Subcutaneous adipose tissue (tissue), 4 donors: ENCODE data around the gene NUAK2. TPM values are rescaled to one million over a fixed set of nuclear protein-coding genes. Genes with fewer than 3 reads are reported as not detected.

Experiments
- small RNA-seq: library from RNA; depleted of rRNA; stranded (forward); fragments of <200 nt; gene quantifications from one replicate; pipeline ENCODE3, GENCODE V24; 2016
- total RNA-seq, 4 donors: library from RNA; depleted of rRNA; stranded (reverse); fragments of >200 nt; gene quantifications; one replicate each; pipeline ENCODE4 v1.1.0, GENCODE V29; 2016
- TF ChIP-seq, protein P1 (sequence below): fragments of 450-650 bp; IDR thresholded peaks from one replicate; pipeline ENCODE4 v1.5.1; 2016; ENCODE audit warnings: low read depth, mild to moderate bottlenecking, control low read depth, antibody characterized with exemption, moderate library complexity

NUAK2 gene
- total RNA-seq, 4 donors from 2014 or later: 0.16 to 1.7 (median 1.3) TPM

DNA sequence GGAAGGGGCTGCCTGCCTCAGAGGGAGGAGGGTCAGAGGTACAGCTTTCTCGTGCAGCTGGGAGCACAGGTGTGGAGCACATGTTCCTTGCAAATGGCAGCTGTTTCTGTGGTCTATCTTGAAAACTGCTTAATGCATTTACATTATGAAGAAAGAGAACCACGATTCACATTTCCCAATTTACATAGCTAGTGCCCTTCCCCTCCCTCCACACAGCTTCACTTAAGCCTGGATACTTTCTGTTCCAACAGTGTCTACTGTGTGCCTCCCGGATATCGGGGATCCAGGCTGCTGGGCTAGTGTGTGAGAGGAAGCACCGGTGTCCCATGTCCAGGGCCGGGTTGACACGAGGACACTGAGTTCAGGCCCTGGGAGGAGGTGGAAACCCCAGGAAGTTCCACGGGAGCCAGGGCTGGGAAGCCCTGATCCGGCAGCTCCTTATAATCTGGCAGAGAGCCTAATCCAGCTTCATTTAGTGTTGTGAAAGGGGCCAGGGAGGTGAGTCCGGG, 62.2 kb downstream of the NUAK2 start:
- TF ChIP-seq, protein P1, sequence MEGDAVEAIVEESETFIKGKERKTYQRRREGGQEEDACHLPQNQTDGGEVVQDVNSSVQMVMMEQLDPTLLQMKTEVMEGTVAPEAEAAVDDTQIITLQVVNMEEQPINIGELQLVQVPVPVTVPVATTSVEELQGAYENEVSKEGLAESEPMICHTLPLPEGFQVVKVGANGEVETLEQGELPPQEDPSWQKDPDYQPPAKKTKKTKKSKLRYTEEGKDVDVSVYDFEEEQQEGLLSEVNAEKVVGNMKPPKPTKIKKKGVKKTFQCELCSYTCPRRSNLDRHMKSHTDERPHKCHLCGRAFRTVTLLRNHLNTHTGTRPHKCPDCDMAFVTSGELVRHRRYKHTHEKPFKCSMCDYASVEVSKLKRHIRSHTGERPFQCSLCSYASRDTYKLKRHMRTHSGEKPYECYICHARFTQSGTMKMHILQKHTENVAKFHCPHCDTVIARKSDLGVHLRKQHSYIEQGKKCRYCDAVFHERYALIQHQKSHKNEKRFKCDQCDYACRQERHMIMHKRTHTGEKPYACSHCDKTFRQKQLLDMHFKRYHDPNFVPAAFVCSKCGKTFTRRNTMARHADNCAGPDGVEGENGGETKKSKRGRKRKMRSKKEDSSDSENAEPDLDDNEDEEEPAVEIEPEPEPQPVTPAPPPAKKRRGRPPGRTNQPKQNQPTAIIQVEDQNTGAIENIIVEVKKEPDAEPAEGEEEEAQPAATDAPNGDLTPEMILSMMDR: no peak

GRCh38 chr1:205258719-205259118, 62.8 kb downstream of the NUAK2 start:
- TF ChIP-seq, protein P1: no peak

GRCh38 chr1:205258261-205258691, 63.3 kb downstream of the NUAK2 start:
- TF ChIP-seq, protein P1: no peak

- TF ChIP-seq, protein P1: no peak
Observed at GRCh38 chr1:205257735-205258134, 63.8 kb downstream of the NUAK2 start.

DNA sequence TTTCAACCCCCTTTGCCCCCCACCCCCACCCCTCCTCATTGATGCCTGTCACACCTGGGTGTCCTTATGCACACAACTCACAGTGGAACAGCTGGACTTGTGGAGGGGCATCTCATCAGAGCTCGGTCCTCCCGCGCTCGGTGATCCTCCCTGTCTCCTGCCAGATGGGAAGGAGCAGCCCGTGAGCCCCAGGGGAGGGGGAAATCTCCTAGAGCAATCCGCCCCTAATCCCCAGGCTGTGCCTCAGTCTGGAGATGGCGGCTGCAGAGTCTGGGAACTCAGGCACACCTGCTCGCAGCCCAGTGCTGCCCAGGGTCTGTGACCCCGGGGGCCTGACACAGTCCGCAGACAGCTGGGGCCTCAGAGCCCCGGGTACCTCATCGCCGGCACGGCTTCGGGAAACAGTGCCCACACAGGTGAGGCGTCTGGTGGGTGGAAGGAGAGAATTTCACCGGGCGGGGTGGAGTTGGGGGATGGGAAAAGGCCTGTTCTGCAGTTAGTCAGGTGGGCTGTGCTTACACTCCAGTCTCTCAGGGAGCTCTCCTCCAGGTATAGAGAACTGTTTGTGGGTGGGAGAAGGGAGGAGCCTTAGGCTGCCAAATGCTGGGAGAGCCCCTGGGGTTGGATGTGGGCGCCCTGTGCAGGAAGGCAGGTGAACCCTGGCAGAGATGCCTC, 64.5 kb downstream of the NUAK2 start:
- TF ChIP-seq, protein P1: no peak

- TF ChIP-seq, protein P1: no peak
Observed at GRCh38 chr1:205255941-205256780, 65.4 kb downstream of the NUAK2 start.

Small RNA genes lying within 50 kb of the gene (small RNA-seq; reads per million reads assigned to genes)
- not detected for gene SNRPGP10

Other genes with a start within 250 kb of the NUAK2 start
- 1 to 10 TPM; 2.4 to 3.1 (median 2.8) TPM for gene TMEM81, start 237.3 kb downstream of the NUAK2 start, total RNA-seq
- 10 to 100 TPM; 13.8 to 25.5 (median 14.6) TPM for gene RBBP5, start 199.8 kb downstream of the NUAK2 start, total RNA-seq
- 10 to 100 TPM in 3 of 4 donors, 1 to 10 TPM in 1; 7.2 to 12.3 (median 11.0) TPM for gene DSTYK, start 110.0 kb downstream of the NUAK2 start, total RNA-seq
- gene TMCC2, start 93.8 kb downstream of the NUAK2 start, total RNA-seq: 1 to 10 TPM in 3 of 4 donors, under 1 TPM in 1; 0.33 to 2.1 (median 1.1) TPM
- not detected for gene KLHDC8A, start 35.2 kb upstream of the NUAK2 start, total RNA-seq
- gene LEMD1, start 100.3 kb upstream of the NUAK2 start, total RNA-seq: not detected
- not detected for gene BLACAT1, start 134.3 kb upstream of the NUAK2 start, total RNA-seq
- 1 to 10 TPM; 1.6 to 7.8 (median 2.4) TPM for gene CDK18, start 182.9 kb upstream of the NUAK2 start, total RNA-seq